ENCODE measurements around the gene CD14. TPM values are rescaled to one million over a fixed set of nuclear protein-coding genes. Genes with fewer than 3 reads are reported as not detected.
A peak's percentile ranks its signal among the peaks of the same experiment; 100 is the strongest.
"Not testable (repeated sequence)": the region's sequence is repeated elsewhere in the genome, so short reads cannot be mapped to it uniquely, and the experiment has no call there.

Gene CD14
- total RNA-seq, 2 experiments from 2014 or later = 0.42 to 0.45 TPM

DNA sequence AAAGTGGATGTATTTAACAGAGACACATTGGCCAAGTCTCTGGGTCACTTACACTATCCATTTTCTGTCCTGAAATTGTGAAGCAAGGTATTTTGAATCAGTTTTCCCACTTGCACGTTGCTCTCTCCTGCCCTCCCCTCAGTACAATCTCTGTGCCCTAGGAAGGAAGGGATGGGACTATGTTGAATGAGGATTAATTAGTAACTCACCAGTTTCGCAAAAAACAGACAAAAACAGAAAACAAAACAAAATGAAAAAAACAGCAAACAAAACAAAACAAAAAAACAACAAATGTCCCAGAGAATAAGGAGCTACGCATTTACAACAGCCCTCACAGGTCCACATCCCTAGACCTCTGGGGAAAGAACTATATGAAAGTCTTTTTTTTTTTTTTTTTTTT, 1.1 kb upstream of the CD14 start:
- POLR2A ChIA-PET = interaction anchor here (0.6 to 2.3 kb wide), 4 partner anchors 13 to 345 kb away, joined by 3 to 11 read pairs (median 4); partner anchors contain the start of genes EIF4EBP3, IK and NDUFA2
- H3K36me3 Mint-ChIP-seq (ENCODE audit: low read depth) = no peaks in the 10 kb centered on the region
- CTCF ChIA-PET = interaction anchor here (0.9 to 2.7 kb wide), 14 partner anchors 10 to 273 kb away, joined by 3 to 28 read pairs (median 5); partner anchors contain the start of genes EIF4EBP3, IK and NDUFA2
- H3K4me3 Mint-ChIP-seq = no peak overlapping the region
- DNase-seq (no peak), ATAC-seq (no peak)
- no peak overlapping the region for H3K27ac Mint-ChIP-seq
- H3K9me3 Mint-ChIP-seq (ENCODE audit: insufficient read depth) = no peaks in the 10 kb centered on the region
- peaks cover 43% of the 10 kb centered on the region for H3K4me1 Mint-ChIP-seq (ENCODE audit: low read depth)
- H3K27me3 Mint-ChIP-seq (ENCODE audit: low read depth) = peaks cover 22% of the 10 kb centered on the region

- ATAC-seq (no peak), DNase-seq (no peak)
- ChIA-PET CTCF (interaction anchor here (1.0 to 2.7 kb wide), 7 partner anchors 25 to 281 kb away, joined by 3 to 28 read pairs (median 7); partner anchors contain the start of gene EIF4EBP3), POLR2A (no interaction called here)
- peaks cover 37% of the 10 kb centered on the region for H3K4me1 Mint-ChIP-seq (ENCODE audit: low read depth)
- H3K27ac Mint-ChIP-seq = no peak overlapping the region
- H3K27me3 Mint-ChIP-seq (ENCODE audit: low read depth) = peaks cover 22% of the 10 kb centered on the region
- no peaks in the 10 kb centered on the region for H3K9me3 Mint-ChIP-seq (ENCODE audit: insufficient read depth)
- H3K4me3 Mint-ChIP-seq = peak overlapping the region; percentile 75
- H3K36me3 Mint-ChIP-seq (ENCODE audit: low read depth) = no peaks in the 10 kb centered on the region
Observed at GRCh38 chr5:140633501-140633900, 526 bp upstream of the CD14 start.

GRCh38 chr5:140632366-140633020, 482 bp downstream of the CD14 start:
- DNase-seq = peak; percentile 59
- ATAC-seq = peak; percentile 84
- CTCF ChIA-PET = interaction anchor here (0.8 to 2.3 kb wide), 12 partner anchors 13 to 280 kb away, joined by 3 to 7 read pairs (median 4); partner anchors contain the start of genes EIF4EBP3, IK and NDUFA2
- Mint-ChIP-seq H3K4me1 (ENCODE audit: low read depth) (peaks cover 31% of the 10 kb centered on the region), H3K27ac (peak overlapping the region; percentile 57), H3K9me3 (ENCODE audit: insufficient read depth) (peaks cover 7% of the 10 kb centered on the region), H3K27me3 (ENCODE audit: low read depth) (peaks cover 24% of the 10 kb centered on the region), H3K36me3 (ENCODE audit: low read depth) (peaks cover 2% of the 10 kb centered on the region), H3K4me3 (peak overlapping the region; percentile 75)
- POLR2A ChIA-PET = interaction anchor here (0.5 to 1.2 kb wide), 5 partner anchors 15 to 231 kb away, joined by 3 to 6 read pairs (median 3); partner anchors contain the start of genes ANKHD1, IK and NDUFA2

- CTCF ChIA-PET = interaction anchor here (1.1 to 2.3 kb wide), 7 partner anchors 14 to 268 kb away, joined by 3 to 7 read pairs (median 6); no protein-coding TSS in a partner anchor
- DNase-seq = peak; percentile 42
- peak; percentile 54 for ATAC-seq
Observed at GRCh38 chr5:140631831-140632365, 1.1 kb downstream of the CD14 start.

GRCh38 chr5:140631036-140631417, 1.9 kb downstream of the CD14 start:
- no peak for ATAC-seq
- peaks cover 31% of the 10 kb centered on the region for H3K4me1 Mint-ChIP-seq (ENCODE audit: low read depth)

More at GRCh38 chr5:140631831-140632365, 1.1 kb downstream of the CD14 start:
- Mint-ChIP-seq H3K27me3 (ENCODE audit: low read depth) (peaks cover 27% of the 10 kb centered on the region), H3K4me3 (peak overlapping the region; percentile 75), H3K9me3 (ENCODE audit: insufficient read depth) (peaks cover 13% of the 10 kb centered on the region), H3K27ac (no peak overlapping the region), H3K36me3 (ENCODE audit: low read depth) (peaks cover 2% of the 10 kb centered on the region), H3K4me1 (ENCODE audit: low read depth) (peaks cover 31% of the 10 kb centered on the region)
- POLR2A ChIA-PET = interaction anchor here (1.0 to 1.2 kb wide), 3 partner anchors 15 to 231 kb away, joined by 3 to 6 read pairs (median 5); partner anchors contain the start of genes ANKHD1, IK and NDUFA2

DNA sequence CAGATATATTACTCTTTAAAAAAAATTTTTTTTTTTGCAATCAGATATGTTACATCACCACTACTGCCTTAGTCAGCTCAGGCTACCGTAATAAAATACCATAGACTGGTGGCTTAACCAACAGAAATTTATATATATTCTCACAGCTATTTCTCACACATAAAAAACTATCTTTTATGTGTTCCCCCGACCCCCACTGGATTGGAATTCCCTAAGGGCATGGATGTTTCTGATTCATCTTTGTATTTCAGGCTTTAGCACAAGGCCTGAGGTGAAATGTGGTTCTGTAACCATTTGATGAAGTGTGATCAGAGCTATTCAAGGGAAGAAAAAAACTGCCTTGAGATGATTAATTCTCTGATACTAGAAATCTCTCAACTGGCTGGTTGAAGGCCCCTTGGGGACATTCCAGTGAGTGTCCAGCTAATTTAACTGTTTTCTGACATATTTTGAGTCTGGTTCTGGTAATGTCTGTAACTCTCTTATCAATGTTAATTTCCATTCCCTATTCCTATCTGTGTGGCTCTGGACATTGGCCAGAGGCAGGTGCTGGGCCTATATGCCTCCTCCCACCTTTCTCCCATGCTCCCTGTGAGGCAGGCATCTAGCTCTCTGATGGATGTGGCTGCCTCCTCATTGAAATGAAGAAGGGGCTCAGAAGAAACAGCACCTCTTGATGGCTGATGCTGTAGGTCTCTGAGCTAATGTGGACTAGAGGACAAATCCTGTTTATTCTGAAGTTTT, 2.5 kb downstream of the CD14 start:
- Mint-ChIP-seq H3K4me3 (no peak overlapping the region), H3K9me3 (ENCODE audit: insufficient read depth) (peaks cover 16% of the 10 kb centered on the region), H3K36me3 (ENCODE audit: low read depth) (peaks cover 2% of the 10 kb centered on the region), H3K4me1 (ENCODE audit: low read depth) (peaks cover 30% of the 10 kb centered on the region), H3K27ac (no peak overlapping the region), H3K27me3 (ENCODE audit: low read depth) (peaks cover 31% of the 10 kb centered on the region)
- DNase-seq = no peak
- CTCF ChIA-PET = interaction anchor here (0.7 to 2.3 kb wide), 5 partner anchors 8 to 286 kb away, joined by 3 to 7 read pairs (median 3); no protein-coding TSS in a partner anchor
- ATAC-seq = no peak
- POLR2A ChIA-PET = no interaction called here

More at GRCh38 chr5:140631036-140631417, 1.9 kb downstream of the CD14 start:
- no peak for DNase-seq
- no peak overlapping the region for H3K4me3 Mint-ChIP-seq
- ChIA-PET POLR2A (no interaction called here), CTCF (interaction anchor here (0.6 to 2.3 kb wide), 5 partner anchors 44 to 287 kb away, joined by 3 to 7 read pairs (median 3); no protein-coding TSS in a partner anchor)
- peaks cover 28% of the 10 kb centered on the region for H3K27me3 Mint-ChIP-seq (ENCODE audit: low read depth)
- H3K36me3 Mint-ChIP-seq (ENCODE audit: low read depth) = peaks cover 2% of the 10 kb centered on the region
- peaks cover 16% of the 10 kb centered on the region for H3K9me3 Mint-ChIP-seq (ENCODE audit: insufficient read depth)
- H3K27ac Mint-ChIP-seq = no peak overlapping the region

GRCh38 chr5:140628711-140629110, 4.3 kb downstream of the CD14 start:
- ChIA-PET POLR2A (no interaction called here), CTCF (no interaction called here)
- H3K4me1 Mint-ChIP-seq (ENCODE audit: low read depth) = peaks cover 20% of the 10 kb centered on the region

DNA sequence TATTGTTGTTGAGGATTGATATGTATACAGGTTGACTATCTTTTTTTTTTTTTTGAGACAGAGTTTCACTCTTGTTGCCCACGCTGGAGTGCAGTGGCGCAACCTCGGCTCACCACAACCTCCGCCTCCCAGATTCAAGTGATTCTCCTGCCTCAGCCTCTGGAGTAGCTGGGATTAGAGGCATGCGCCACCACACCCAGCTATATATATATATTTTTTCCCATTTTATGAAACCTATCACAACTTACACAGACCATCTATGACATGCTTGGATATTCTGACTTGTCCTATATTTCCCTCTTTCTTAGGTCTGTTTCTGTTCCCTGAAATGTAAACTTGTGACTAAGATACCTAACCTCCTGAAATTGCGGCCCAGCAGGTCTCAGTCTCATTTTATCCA, 5.0 kb downstream of the CD14 start:
- no peak for DNase-seq
- H3K36me3 Mint-ChIP-seq (ENCODE audit: low read depth) = peaks cover 2% of the 10 kb centered on the region
- H3K27ac Mint-ChIP-seq = no peak overlapping the region
- CTCF ChIA-PET = no interaction called here
- peaks cover 29% of the 10 kb centered on the region for H3K27me3 Mint-ChIP-seq (ENCODE audit: low read depth)
- H3K4me3 Mint-ChIP-seq = no peak overlapping the region
- peaks cover 14% of the 10 kb centered on the region for H3K4me1 Mint-ChIP-seq (ENCODE audit: low read depth)
- POLR2A ChIA-PET = no interaction called here
- peaks cover 16% of the 10 kb centered on the region for H3K9me3 Mint-ChIP-seq (ENCODE audit: insufficient read depth)
- no peak for ATAC-seq

More at GRCh38 chr5:140628711-140629110, 4.3 kb downstream of the CD14 start:
- H3K27me3 Mint-ChIP-seq (ENCODE audit: low read depth) = peaks cover 30% of the 10 kb centered on the region
- peaks cover 2% of the 10 kb centered on the region for H3K36me3 Mint-ChIP-seq (ENCODE audit: low read depth)
- ATAC-seq = no peak
- no peak overlapping the region for H3K4me3 Mint-ChIP-seq
- no peak for DNase-seq
- H3K9me3 Mint-ChIP-seq (ENCODE audit: insufficient read depth) = peaks cover 16% of the 10 kb centered on the region
- H3K27ac Mint-ChIP-seq = no peak overlapping the region

GRCh38 chr5:140624886-140625285, 8.1 kb downstream of the CD14 start:
- Mint-ChIP-seq H3K27me3 (ENCODE audit: low read depth) (peaks cover 25% of the 10 kb centered on the region), H3K9me3 (ENCODE audit: insufficient read depth) (peaks cover 16% of the 10 kb centered on the region)
- CTCF ChIA-PET; H3K4me3 Mint-ChIP-seq; H3K4me1 Mint-ChIP-seq (ENCODE audit: low read depth); DNase-seq; H3K27ac Mint-ChIP-seq; H3K36me3 Mint-ChIP-seq (ENCODE audit: low read depth); ATAC-seq: not testable (repeated sequence)
- POLR2A ChIA-PET = interaction anchor here (0.7 kb wide), 1 partner anchor 12 kb away, joined by 3 read pairs; no protein-coding TSS in a partner anchor

GRCh38 chr5:140623061-140623460, 9.9 kb downstream of the CD14 start:
- H3K27ac Mint-ChIP-seq; ATAC-seq; H3K4me3 Mint-ChIP-seq; H3K36me3 Mint-ChIP-seq (ENCODE audit: low read depth); H3K4me1 Mint-ChIP-seq (ENCODE audit: low read depth); DNase-seq; POLR2A ChIA-PET: not testable (repeated sequence)
- peaks cover 37% of the 10 kb centered on the region for H3K27me3 Mint-ChIP-seq (ENCODE audit: low read depth)
- peaks cover 13% of the 10 kb centered on the region for H3K9me3 Mint-ChIP-seq (ENCODE audit: insufficient read depth)
- CTCF ChIA-PET = interaction anchor here (1.9 kb wide), 1 partner anchor 12 kb away, joined by 9 read pairs; no protein-coding TSS in a partner anchor

GRCh38 chr5:140622301-140622700, 10.7 kb downstream of the CD14 start:
- ATAC-seq (no peak), DNase-seq (no peak)
- Mint-ChIP-seq H3K36me3 (ENCODE audit: low read depth) (no peaks in the 10 kb centered on the region), H3K27me3 (ENCODE audit: low read depth) (peaks cover 40% of the 10 kb centered on the region), H3K4me1 (ENCODE audit: low read depth) (no peaks in the 10 kb centered on the region), H3K9me3 (ENCODE audit: insufficient read depth) (peaks cover 7% of the 10 kb centered on the region), H3K27ac (no peak overlapping the region), H3K4me3 (no peak overlapping the region)
- ChIA-PET CTCF (interaction anchor here (1.9 kb wide), 1 partner anchor 12 kb away, joined by 9 read pairs; no protein-coding TSS in a partner anchor), POLR2A (no interaction called here)

Data from activated CD8-positive, alpha-beta T cell treated with anti-CD3 and anti-CD28 coated beads, Interleukin-2, amount 10 ng/mL, durations not matched to agents 7 days and 5 days (primary cell).